CD14-positive monocyte (primary cell): Measurements from ENCODE around the gene ROBO1. TPM values are rescaled to one million over a fixed set of nuclear protein-coding genes. Genes with fewer than 3 reads are reported as not detected.

Source experiments
- DNase-seq, 3 donors: peaks; one replicate each; pipeline ENCODE4 v3.0.0-alpha.2; 2011 to 2022
- H2AFZ ChIP-seq: 2 replicates; pipeline ENCODE4 v1.6.0; 2012; ENCODE audit warnings: mild to moderate bottlenecking, low read depth, low read length, inconsistent platforms; ENCODE audit not compliant: insufficient read depth, poor library complexity, severe bottlenecking
- H3K27ac ChIP-seq, 2 donors: 1 replicate in 1 of 2; 2 replicates in 1 of 2; pipeline ENCODE4 v1.5.1; 2012 to 2013; ENCODE audit warnings: low read length in 2 of 2, control low read depth in 1 of 2, inconsistent platforms in 1 of 2, low read depth in 1 of 2, mild to moderate bottlenecking in 1 of 2
- H3K27me3 ChIP-seq, 2 donors: one replicate each; pipeline versions ENCODE4 v1.6.0 to v1.6.1; 2011 to 2013; ENCODE audit warnings: low read length in 2 of 2; ENCODE audit not compliant: control insufficient read depth in 2 of 2, insufficient read depth in 2 of 2
- H3K36me3 ChIP-seq, 2 donors: replicated peaks in 1 of 2; 1 replicate in 1 of 2; 2 replicates in 1 of 2; pipeline versions ENCODE4 v1.5.1 to v1.6.1; 2012 to 2013; ENCODE audit warnings: low read length in 2 of 2, control low read depth in 1 of 2, inconsistent platforms in 1 of 2, mild to moderate bottlenecking in 1 of 2; ENCODE audit not compliant: insufficient read depth in 2 of 2, control insufficient read depth in 1 of 2
- H3K4me1 ChIP-seq, 2 donors: 1 replicate in 1 of 2; 2 replicates in 1 of 2; pipeline versions ENCODE4 v1.5.1 to v1.6.1; 2012 to 2013; ENCODE audit warnings: low read length in 2 of 2, control low read depth in 1 of 2, inconsistent platforms in 1 of 2, mild to moderate bottlenecking in 1 of 2, moderate library complexity in 1 of 2; ENCODE audit not compliant: insufficient read depth in 2 of 2, control insufficient read depth in 1 of 2
- H3K4me2 ChIP-seq: replicated peaks from 2 replicates; pipeline ENCODE3; 2012; ENCODE audit warnings: low read length, moderate library complexity, mild to moderate bottlenecking; ENCODE audit not compliant: poor library complexity, severe bottlenecking; ENCODE audit errors: extremely low read depth
- H3K4me3 ChIP-seq, 3 experiments: fragments of 200-600 bp in 1 of 3; sonication (generic) in 1 of 3; replicated peaks in 1 of 3; 1 replicate in 2 of 3; 2 replicates in 1 of 3; pipeline ENCODE4 v1.5.1; 2011 to 2013; ENCODE audit warnings: low read length in 3 of 3, mild to moderate bottlenecking in 3 of 3, control low read depth in 2 of 3, low read depth in 2 of 3, inconsistent platforms in 1 of 3, moderate library complexity in 1 of 3
- H3K79me2 ChIP-seq: 2 replicates; pipeline ENCODE4 v1.6.0; 2012; ENCODE audit warnings: mild to moderate bottlenecking, control low read depth, inconsistent platforms, low read length, moderate library complexity; ENCODE audit not compliant: insufficient read depth
- H3K9ac ChIP-seq: 2 replicates; pipeline ENCODE4 v1.6.0; 2017; ENCODE audit warnings: low read length, mild to moderate bottlenecking; ENCODE audit not compliant: insufficient read depth, poor library complexity, severe bottlenecking
- H3K9me3 ChIP-seq, 2 donors: replicated peaks in 1 of 2; 1 replicate in 1 of 2; 2 replicates in 1 of 2; pipeline versions ENCODE4 v1.5.1 to v1.6.1; 2012 to 2013; ENCODE audit warnings: low read length in 2 of 2, control low read depth in 1 of 2; ENCODE audit not compliant: control insufficient read depth in 1 of 2, insufficient read depth in 1 of 2
- H4K20me1 ChIP-seq: 2 replicates; pipeline ENCODE4 v1.6.0; 2012; ENCODE audit warnings: mild to moderate bottlenecking, low read length, control low read depth, moderate library complexity; ENCODE audit not compliant: insufficient read depth
- H3K27ac Mint-ChIP-seq, 7 donors: one replicate each; pipeline ENCODE4 v1.8.0; 2020; ENCODE audit warnings: mild to moderate bottlenecking in 7 of 7, mixed read lengths in 7 of 7, moderate library complexity in 6 of 7, inconsistent platforms in 2 of 7
- H3K27me3 Mint-ChIP-seq, 3 donors: one replicate each; pipeline ENCODE4 v1.8.0; 2021 to 2022; ENCODE audit warnings: low read depth in 3 of 3, mild to moderate bottlenecking in 3 of 3, mixed read lengths in 3 of 3, moderate library complexity in 3 of 3, inconsistent platforms in 1 of 3
- H3K36me3 Mint-ChIP-seq, 2 donors: one replicate each; pipeline ENCODE4 v1.8.0; 2020; ENCODE audit warnings: mixed read lengths in 2 of 2, inconsistent platforms in 1 of 2, mild to moderate bottlenecking in 1 of 2
- H3K4me1 Mint-ChIP-seq: one replicate; pipeline ENCODE4 v1.8.0; 2020; ENCODE audit warnings: mild to moderate bottlenecking, mixed read lengths
- H3K4me3 Mint-ChIP-seq, 2 donors: one replicate each; pipeline ENCODE4 v1.8.0; 2020; ENCODE audit warnings: mild to moderate bottlenecking in 2 of 2, mixed read lengths in 2 of 2, moderate library complexity in 1 of 2
- H3K9me3 Mint-ChIP-seq, 7 donors: one replicate each; pipeline ENCODE4 v1.8.0; 2020 to 2022; ENCODE audit warnings: mixed read lengths in 7 of 7, mild to moderate bottlenecking in 6 of 7, moderate library complexity in 6 of 7, inconsistent platforms in 2 of 7
- WGBS: methylation state at CpG from one replicate; pipeline ENCODE4 v1.1.5; 2013; ENCODE audit warnings: missing lambda C conversion rate; ENCODE audit not compliant: insufficient coverage; 5-methylcytosine and 5-hydroxymethylcytosine counted together
- intact Hi-C, 2 donors: fragments of 100-400 bp; cut with micrococcal nuclease; formaldehyde crosslinking; loops; one replicate each; pipeline versions ENCODE4 v1.15.0 to v1.15.1; 2023
- polyA plus RNA-seq, 3 donors: library from polyadenylated mRNA; depleted of rRNA in 1 of 3; unstranded in 2 of 3; stranded (reverse) in 1 of 3; fragments of 300-500 nt in 2 of 3; fragments of >200 nt in 1 of 3; fragmentation: Illumina TruSeq in 2 of 3; gene quantifications; 1 replicate in 2 of 3; 2 replicates in 1 of 3; pipeline ENCODE4 v1.2.3, GENCODE V29; 2012 to 2021
- TF ChIP-seq, protein P1 (sequence below): fragments of 200-600 bp; IDR thresholded peaks from one replicate; pipeline ENCODE4 v1.8.0; 2022; ENCODE audit warnings: antibody characterized with exemption, mild to moderate bottlenecking

ROBO1 gene
- polyA plus RNA-seq, 3 donors, result 0.09 to 0.10 TPM; not detected in 1

GRCh38 chr3:79670178-79670577 is 97.6 kb downstream of the ROBO1 start:
- Histone ChIP-seq H3K9me3 (no peaks in the 10 kb centered on the region), H4K20me1 (no peaks in the 10 kb centered on the region), H3K4me2 (no peak overlapping the region), H3K36me3 (no peaks in the 10 kb centered on the region), H3K79me2 (no peaks in the 10 kb centered on the region), H3K4me1 (no peaks in the 10 kb centered on the region), H3K4me3 (no peak overlapping the region), H3K27ac (no peak overlapping the region), H3K27me3 (no peaks in the 10 kb centered on the region), H3K9ac (no peak overlapping the region), H2AFZ (no peak overlapping the region)
- Mint-ChIP-seq H3K27ac (no peak overlapping the region), H3K4me1 (no peaks in the 10 kb centered on the region), H3K9me3 (peaks cover 0 to 2% (median 0%) of the 10 kb centered on the region in 7 donors), H3K27me3 (no peaks in the 10 kb centered on the region), H3K4me3 (no peak overlapping the region), H3K36me3 (no peaks in the 10 kb centered on the region)
- DNase-seq, result no peak
- TF ChIP-seq, protein P1, sequence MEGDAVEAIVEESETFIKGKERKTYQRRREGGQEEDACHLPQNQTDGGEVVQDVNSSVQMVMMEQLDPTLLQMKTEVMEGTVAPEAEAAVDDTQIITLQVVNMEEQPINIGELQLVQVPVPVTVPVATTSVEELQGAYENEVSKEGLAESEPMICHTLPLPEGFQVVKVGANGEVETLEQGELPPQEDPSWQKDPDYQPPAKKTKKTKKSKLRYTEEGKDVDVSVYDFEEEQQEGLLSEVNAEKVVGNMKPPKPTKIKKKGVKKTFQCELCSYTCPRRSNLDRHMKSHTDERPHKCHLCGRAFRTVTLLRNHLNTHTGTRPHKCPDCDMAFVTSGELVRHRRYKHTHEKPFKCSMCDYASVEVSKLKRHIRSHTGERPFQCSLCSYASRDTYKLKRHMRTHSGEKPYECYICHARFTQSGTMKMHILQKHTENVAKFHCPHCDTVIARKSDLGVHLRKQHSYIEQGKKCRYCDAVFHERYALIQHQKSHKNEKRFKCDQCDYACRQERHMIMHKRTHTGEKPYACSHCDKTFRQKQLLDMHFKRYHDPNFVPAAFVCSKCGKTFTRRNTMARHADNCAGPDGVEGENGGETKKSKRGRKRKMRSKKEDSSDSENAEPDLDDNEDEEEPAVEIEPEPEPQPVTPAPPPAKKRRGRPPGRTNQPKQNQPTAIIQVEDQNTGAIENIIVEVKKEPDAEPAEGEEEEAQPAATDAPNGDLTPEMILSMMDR, result no peak
- no CpG with 5 or more reads among the region's 3 CpGs for WGBS
- intact Hi-C loops, result no loop called here

DNA sequence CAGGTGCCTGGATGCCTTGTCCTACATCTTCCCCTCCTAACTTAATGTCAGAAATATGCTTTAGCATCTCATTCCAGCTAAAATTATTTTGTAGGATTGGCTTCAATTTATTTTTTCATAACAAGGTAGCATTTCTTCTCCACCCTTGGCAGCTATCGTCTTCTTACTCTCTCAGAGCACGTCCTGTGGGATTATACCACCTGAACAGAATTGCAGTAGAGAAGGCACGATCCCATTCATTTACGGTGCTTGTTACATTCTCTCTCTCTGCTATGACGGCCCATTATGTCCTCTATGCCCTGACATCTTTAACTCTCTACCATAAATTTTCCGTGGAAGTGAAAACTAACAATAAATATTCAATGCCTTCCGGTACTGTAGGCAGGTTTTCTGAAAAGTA is 103.3 kb downstream of the ROBO1 start:
- Mint-ChIP-seq H3K4me1 (no peaks in the 10 kb centered on the region), H3K27ac (no peak overlapping the region), H3K4me3 (no peak overlapping the region), H3K9me3 (peaks cover 0 to 12% (median 1%) of the 10 kb centered on the region in 7 donors), H3K36me3 (no peaks in the 10 kb centered on the region), H3K27me3 (peaks cover 0 to 1% (median 0%) of the 10 kb centered on the region in 3 donors)
- Histone ChIP-seq H3K9me3 (peaks cover 2 to 13% of the 10 kb centered on the region in 2 donors), H4K20me1 (no peaks in the 10 kb centered on the region), H3K4me1 (no peaks in the 10 kb centered on the region), H3K27ac (no peak overlapping the region), H3K9ac (no peak overlapping the region), H3K36me3 (no peaks in the 10 kb centered on the region), H3K27me3 (no peaks in the 10 kb centered on the region), H3K4me3 (no peak overlapping the region), H2AFZ (no peak overlapping the region), H3K79me2 (no peaks in the 10 kb centered on the region), H3K4me2 (no peak overlapping the region)
- WGBS, result 84% methylated on average over 5 of the region's 7 CpGs
- DNase-seq, result no peak
- TF ChIP-seq, protein P1, result no peak
- intact Hi-C loops, result no loop called here
